ENCODE results near the gene ZDHHC9. TPM values are rescaled to one million over a fixed set of nuclear protein-coding genes. Genes with fewer than 3 reads are reported as not detected.
"Not testable (repeated sequence)": the region's sequence is repeated elsewhere in the genome, so short reads cannot be mapped to it uniquely, and the experiment has no call there.

Gene ZDHHC9
- total RNA-seq: 17.4 and 19.7 TPM in 2 replicates

GRCh38 chrX:129843459-129844306 is at the start of gene ZDHHC9:
Gene ZDHHC9 (minus strand): TSS chrX:129843886. CDS start chrX:129841945, 1,941 bp downstream.
- peak; percentile 53 for DNase-seq (ENCODE audit: low read depth, low spot score)

GRCh38 chrX:129877401-129877800 is 33.7 kb upstream of the ZDHHC9 start:
- DNase-seq (ENCODE audit: low read depth, low spot score): no peak

GRCh38 chrX:129876771-129877305 is 33.2 kb upstream of the ZDHHC9 start:
- DNase-seq (ENCODE audit: low read depth, low spot score): peak; percentile 13

GRCh38 chrX:129875669-129876068 is 32.0 kb upstream of the ZDHHC9 start:
- no peak for DNase-seq (ENCODE audit: low read depth, low spot score)

GRCh38 chrX:129872524-129872923 is 28.8 kb upstream of the ZDHHC9 start:
- no peak for DNase-seq (ENCODE audit: low read depth, low spot score)

GRCh38 chrX:129866321-129866720 is 22.6 kb upstream of the ZDHHC9 start:
- not testable (repeated sequence) for DNase-seq (ENCODE audit: low read depth, low spot score)

- not testable (repeated sequence) for DNase-seq (ENCODE audit: low read depth, low spot score)
Observed at GRCh38 chrX:129859134-129859533, 15.4 kb upstream of the ZDHHC9 start.

- not testable (repeated sequence) for DNase-seq (ENCODE audit: low read depth, low spot score)
Observed at GRCh38 chrX:129851825-129852224, 8.1 kb upstream of the ZDHHC9 start.

GRCh38 chrX:129846716-129847115 is 3.0 kb upstream of the ZDHHC9 start:
- DNase-seq (ENCODE audit: low read depth, low spot score): no peak

- no peak for DNase-seq (ENCODE audit: low read depth, low spot score)
Observed at GRCh38 chrX:129845616-129846190, 2.0 kb upstream of the ZDHHC9 start.

GRCh38 chrX:129843209-129843458 is 552 bp downstream of the ZDHHC9 start:
- DNase-seq (ENCODE audit: low read depth, low spot score): no peak

- DNase-seq (ENCODE audit: low read depth, low spot score): no peak
Observed at GRCh38 chrX:129842510-129843208, 1.0 kb downstream of the ZDHHC9 start.

- no peak for DNase-seq (ENCODE audit: low read depth, low spot score)
Observed at GRCh38 chrX:129840344-129840743, 3.3 kb downstream of the ZDHHC9 start.

GRCh38 chrX:129836827-129837226 is 6.9 kb downstream of the ZDHHC9 start:
- no peak for DNase-seq (ENCODE audit: low read depth, low spot score)

GRCh38 chrX:129833153-129833990 is 10.3 kb downstream of the ZDHHC9 start:
- DNase-seq (ENCODE audit: low read depth, low spot score): no peak

- DNase-seq (ENCODE audit: low read depth, low spot score): no peak
Observed at GRCh38 chrX:129831091-129831885, 12.4 kb downstream of the ZDHHC9 start.

GRCh38 chrX:129830494-129830893 is 13.2 kb downstream of the ZDHHC9 start:
- no peak for DNase-seq (ENCODE audit: low read depth, low spot score)

- no peak for DNase-seq (ENCODE audit: low read depth, low spot score)
Observed at GRCh38 chrX:129825746-129826505, 17.8 kb downstream of the ZDHHC9 start.

- no peak for DNase-seq (ENCODE audit: low read depth, low spot score)
Observed at GRCh38 chrX:129824620-129825019, 19.1 kb downstream of the ZDHHC9 start.

- no peak for DNase-seq (ENCODE audit: low read depth, low spot score)
Observed at GRCh38 chrX:129823522-129823921, 20.2 kb downstream of the ZDHHC9 start.
